Islet precursor cell (in vitro differentiated cells): ENCODE data around the gene EZR.

Experiments
- DNase-seq: peaks from one replicate; pipeline ENCODE4 v3.0.0-alpha.2; 2018

Gene EZR

GRCh38 chr6:158819213-158819976 lies at the start of gene EZR:
Gene EZR, minus strand, starts transcription at chr6:158819368. Its CDS starts 1,275 bp downstream, at chr6:158818093.
- peak; percentile 90 for DNase-seq

- no peak for DNase-seq
Measured at GRCh38 chr6:158868122-158868480, 48.9 kb upstream of the EZR start.

- DNase-seq, result no peak
Measured at GRCh38 chr6:158867381-158868121, 48.4 kb upstream of the EZR start.

GRCh38 chr6:158865769-158866168 lies 46.6 kb upstream of the EZR start:
- DNase-seq, result no peak

- peak; percentile 93 for DNase-seq
Measured at GRCh38 chr6:158863646-158864045, 44.5 kb upstream of the EZR start.

- DNase-seq, result no peak
Measured at GRCh38 chr6:158861686-158862381, 42.7 kb upstream of the EZR start.

GRCh38 chr6:158860279-158860865 lies 41.2 kb upstream of the EZR start:
- no peak for DNase-seq

GRCh38 chr6:158856261-158856660 lies 37.1 kb upstream of the EZR start:
- DNase-seq, result peak; percentile 68

- no peak for DNase-seq
Measured at GRCh38 chr6:158854214-158855101, 35.3 kb upstream of the EZR start.

GRCh38 chr6:158853880-158854213 lies 34.7 kb upstream of the EZR start:
- DNase-seq, result no peak

- peak; percentile 99 for DNase-seq
Measured at GRCh38 chr6:158853072-158853879, 34.1 kb upstream of the EZR start.

GRCh38 chr6:158852312-158853071 lies 33.3 kb upstream of the EZR start:
- DNase-seq, result peak; percentile 84

GRCh38 chr6:158850807-158851115 lies 31.6 kb upstream of the EZR start:
- DNase-seq, result no peak

- DNase-seq, result peak; percentile 84
Measured at GRCh38 chr6:158849899-158850806, 31.0 kb upstream of the EZR start.

- DNase-seq, result no peak
Measured at GRCh38 chr6:158848490-158848895, 29.3 kb upstream of the EZR start.

GRCh38 chr6:158847786-158848185 lies 28.6 kb upstream of the EZR start:
- DNase-seq, result no peak

- DNase-seq, result no peak
Measured at GRCh38 chr6:158847012-158847529, 27.9 kb upstream of the EZR start.

GRCh38 chr6:158843751-158844683 lies 24.8 kb upstream of the EZR start:
- DNase-seq, result no peak
